GM12878 (cell line): ENCODE data around the gene SUPT7L. TPM values are rescaled to one million over a fixed set of nuclear protein-coding genes. Genes with fewer than 3 reads are reported as not detected.
A peak's percentile ranks its signal among the peaks of the same experiment; 100 is the strongest.

ENCODE experiments used
- BCL11A ChIP-seq: IDR thresholded peaks from 2 replicates; pipeline ENCODE4 v1.6.1; 2011; ENCODE audit warnings: low read depth, low read length
- EP300 ChIP-seq, 2 experiments: fragments of 150-350 bp in 1 of 2; IDR thresholded peaks; 2 replicates each; pipeline ENCODE4 v1.6.1; 2011 to 2012; ENCODE audit warnings: low read depth in 2 of 2, low read length in 2 of 2, borderline replicate concordance in 1 of 2, improper control_type of control experiment in 1 of 2, inconsistent platforms in 1 of 2; ENCODE audit not compliant: control insufficient read depth in 1 of 2
- FOXM1 ChIP-seq: IDR thresholded peaks from 2 replicates; pipeline ENCODE4 v1.6.1; 2012; ENCODE audit warnings: low read depth, mild to moderate bottlenecking, inconsistent platforms, low read length, moderate library complexity
- IKZF2 ChIP-seq, 2 experiments: fragments of 450-650 bp; IDR thresholded peaks; 2 replicates each; pipeline ENCODE4 v1.6.1; 2017; ENCODE audit warnings: mild to moderate bottlenecking in 2 of 2, moderate library complexity in 2 of 2
- IRF3 ChIP-seq: fragments of 450-650 bp; IDR thresholded peaks from 2 replicates; pipeline ENCODE4 v1.6.1; 2014; ENCODE audit warnings: mild to moderate bottlenecking
- IRF5 ChIP-seq: fragments of 450-650 bp; IDR thresholded peaks from 2 replicates; pipeline ENCODE4 v1.6.1; 2017; ENCODE audit warnings: borderline replicate concordance
- KDM1A ChIP-seq: fragments of 200-600 bp; sonication (generic); IDR thresholded peaks from 2 replicates; pipeline ENCODE4 v1.6.1; 2016; ENCODE audit warnings: borderline replicate concordance
- MTA2 ChIP-seq: fragments of 450-650 bp; IDR thresholded peaks from 2 replicates; pipeline ENCODE4 v1.6.1; 2016; ENCODE audit warnings: low read depth, mild to moderate bottlenecking, moderate library complexity
- NFYA ChIP-seq: IDR thresholded peaks from 2 replicates; pipeline ENCODE4 v1.6.1; 2011; ENCODE audit warnings: low read depth, mild to moderate bottlenecking, low read length, improper control_type of control experiment, borderline replicate concordance
- NR2F1 ChIP-seq: fragments of 450-650 bp; conservative IDR thresholded peaks from 2 replicates; pipeline ENCODE4 v1.6.1; 2017; ENCODE audit warnings: mild to moderate bottlenecking
- POLR2A ChIP-seq: IDR thresholded peaks from 2 replicates; pipeline ENCODE4 v1.6.1; 2011; ENCODE audit warnings: low read depth, mild to moderate bottlenecking, low read length
- RBBP5 ChIP-seq: fragments of 200-600 bp; sonication (generic); conservative IDR thresholded peaks from 2 replicates; pipeline ENCODE4 v1.6.1; 2016
- RELB ChIP-seq: fragments of 450-650 bp; IDR thresholded peaks from 2 replicates; pipeline ENCODE4 v1.6.1; 2017; ENCODE audit warnings: low read depth, mild to moderate bottlenecking, moderate library complexity
- SIN3A ChIP-seq: IDR thresholded peaks from 2 replicates; pipeline ENCODE4 v1.6.1; 2012; ENCODE audit warnings: low read depth, low read length, improper control_type of control experiment
- SMARCA5 ChIP-seq: fragments of 450-650 bp; IDR thresholded peaks from 2 replicates; pipeline ENCODE4 v1.6.1; 2017; ENCODE audit warnings: mild to moderate bottlenecking
- STAT3 ChIP-seq: IDR thresholded peaks from 2 replicates; pipeline ENCODE4 v1.6.1; 2011; ENCODE audit warnings: low read depth, low read length, improper control_type of control experiment
- TCF3 ChIP-seq: IDR thresholded peaks from 2 replicates; pipeline ENCODE4 v1.6.1; 2012; ENCODE audit warnings: low read depth, mild to moderate bottlenecking, low read length, borderline replicate concordance; ENCODE audit not compliant: insufficient read depth
- polyA plus RNA-seq, 11 experiments: library from polyadenylated mRNA; depleted of rRNA in 4 of 11; unstranded in 6 of 11; stranded (reverse) in 5 of 11; fragments of >200 nt; fragmentation: Nextera tagmentation in 4 of 11; fragmentation: Illumina TruSeq in 1 of 11; extraction: Ambion mirVana in 4 of 11; extraction: Trizol in 1 of 11; gene quantifications; 1 replicate in 1 of 11; 2 replicates in 10 of 11; pipeline versions ENCODE4 v1.2.1 to v1.2.3, GENCODE V29; 2011 to 2016; ENCODE audit warnings: inconsistent platforms in 2 of 11, missing spikeins in 2 of 11, low read depth in 1 of 11
- total RNA-seq, 4 experiments: library from RNA; depleted of rRNA in 3 of 4; stranded (reverse); fragments of >200 nt in 3 of 4; fragmentation: Illumina TruSeq in 1 of 4; extraction: Trizol in 1 of 4; gene quantifications; 2 replicates each; pipeline versions ENCODE4 v1.2.1 to v1.2.3, GENCODE V29; 2013 to 2021
- TF ChIP-seq, protein P1 (sequence below): fragments of 450-650 bp; IDR thresholded peaks from 2 replicates; pipeline ENCODE4 v1.6.1; 2018; ENCODE audit warnings: borderline replicate concordance, mild to moderate bottlenecking; ENCODE audit not compliant: partially characterized antibody
- TF ChIP-seq, protein P2 (sequence below): IDR thresholded peaks from 2 replicates; pipeline ENCODE4 v1.6.1; 2011; ENCODE audit warnings: borderline replicate concordance, low read depth, mild to moderate bottlenecking, moderate library complexity, low read length; ENCODE audit not compliant: insufficient read depth, poor library complexity, severe bottlenecking
- TF ChIP-seq, protein P3 (sequence below): IDR thresholded peaks from 2 replicates; pipeline ENCODE4 v1.6.1; 2012; ENCODE audit warnings: low read length, inconsistent platforms

The SUPT7L gene
- total and polyA plus RNA-seq, 10 of the 15 experiments (the other 5 are each of a cell fraction or from before 2014, with no cell fraction given), result 10.2 to 43.7 (median 21.3) TPM

DNA sequence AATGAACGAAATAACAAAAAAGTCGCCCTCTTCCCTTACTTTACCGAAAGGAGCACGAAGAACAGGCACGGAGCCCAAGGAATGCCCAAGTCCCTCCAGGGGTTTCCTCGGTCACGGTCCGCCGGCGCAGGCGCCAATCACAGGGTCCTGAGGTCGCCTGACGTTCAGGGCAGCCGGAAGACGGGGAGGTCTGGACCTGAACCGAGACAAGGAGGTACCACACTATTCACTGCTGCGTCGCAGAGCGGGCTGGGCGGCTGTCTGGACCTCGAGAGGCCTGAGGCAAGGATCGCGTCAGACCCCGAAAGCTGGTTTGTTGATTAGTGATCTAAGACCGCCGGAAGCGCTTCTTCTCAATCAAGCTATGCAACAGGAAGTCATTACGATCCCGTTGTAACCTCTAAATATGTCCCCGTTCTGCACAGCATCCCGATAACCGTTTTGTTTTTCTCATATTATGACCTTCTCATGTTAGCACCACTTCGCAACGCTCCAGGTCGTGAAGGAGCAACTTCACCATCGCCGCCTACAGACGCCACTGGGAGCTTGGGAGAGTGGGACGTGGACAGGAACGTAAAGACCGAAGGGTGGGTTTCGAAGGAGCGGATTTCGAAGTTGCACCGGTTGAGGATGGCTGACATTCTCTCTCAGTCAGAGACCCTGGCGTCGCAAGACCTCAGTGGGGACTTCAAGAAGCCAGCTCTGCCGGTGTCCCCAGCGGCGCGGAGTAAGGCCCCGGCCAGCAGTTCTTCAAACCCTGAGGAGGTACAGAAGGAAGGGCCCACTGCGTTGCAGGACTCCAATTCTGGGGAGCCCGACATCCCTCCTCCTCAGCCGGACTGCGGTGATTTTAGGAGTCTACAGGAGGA lies at the start of gene SUPT7L, which contains the start of gene SLC4A1AP (continued):
- TF ChIP-seq EP300 (IDR thresholded peaks at IDR 0.05; ENCODE audit: borderline replicate concordance in 1 of 2, control insufficient read depth in 1 of 2, low read depth in 2 of 2, low read length in 2 of 2), result peak in 1 of 2 experiments; percentile 40; a peak in 1 of 4 replicates
- TF ChIP-seq, protein P1, sequence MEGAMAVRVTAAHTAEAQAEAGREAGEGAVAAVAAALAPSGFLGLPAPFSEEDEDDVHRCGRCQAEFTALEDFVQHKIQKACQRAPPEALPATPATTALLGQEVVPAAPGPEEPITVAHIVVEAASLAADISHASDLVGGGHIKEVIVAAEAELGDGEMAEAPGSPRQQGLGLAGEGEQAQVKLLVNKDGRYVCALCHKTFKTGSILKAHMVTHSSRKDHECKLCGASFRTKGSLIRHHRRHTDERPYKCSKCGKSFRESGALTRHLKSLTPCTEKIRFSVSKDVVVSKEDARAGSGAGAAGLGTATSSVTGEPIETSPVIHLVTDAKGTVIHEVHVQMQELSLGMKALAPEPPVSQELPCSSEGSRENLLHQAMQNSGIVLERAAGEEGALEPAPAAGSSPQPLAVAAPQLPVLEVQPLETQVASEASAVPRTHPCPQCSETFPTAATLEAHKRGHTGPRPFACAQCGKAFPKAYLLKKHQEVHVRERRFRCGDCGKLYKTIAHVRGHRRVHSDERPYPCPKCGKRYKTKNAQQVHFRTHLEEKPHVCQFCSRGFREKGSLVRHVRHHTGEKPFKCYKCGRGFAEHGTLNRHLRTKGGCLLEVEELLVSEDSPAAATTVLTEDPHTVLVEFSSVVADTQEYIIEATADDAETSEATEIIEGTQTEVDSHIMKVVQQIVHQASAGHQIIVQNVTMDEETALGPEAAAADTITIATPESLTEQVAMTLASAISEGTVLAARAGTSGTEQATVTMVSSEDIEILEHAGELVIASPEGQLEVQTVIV, result peak; percentile 49
- TF ChIP-seq, protein P2, sequence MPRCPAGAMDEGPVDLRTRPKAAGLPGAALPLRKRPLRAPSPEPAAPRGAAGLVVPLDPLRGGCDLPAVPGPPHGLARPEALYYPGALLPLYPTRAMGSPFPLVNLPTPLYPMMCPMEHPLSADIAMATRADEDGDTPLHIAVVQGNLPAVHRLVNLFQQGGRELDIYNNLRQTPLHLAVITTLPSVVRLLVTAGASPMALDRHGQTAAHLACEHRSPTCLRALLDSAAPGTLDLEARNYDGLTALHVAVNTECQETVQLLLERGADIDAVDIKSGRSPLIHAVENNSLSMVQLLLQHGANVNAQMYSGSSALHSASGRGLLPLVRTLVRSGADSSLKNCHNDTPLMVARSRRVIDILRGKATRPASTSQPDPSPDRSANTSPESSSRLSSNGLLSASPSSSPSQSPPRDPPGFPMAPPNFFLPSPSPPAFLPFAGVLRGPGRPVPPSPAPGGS, result no peak
- no peak; the same call in 1 of the 2 replicates for TF ChIP-seq SIN3A
- TF ChIP-seq TCF3, result no peak
- TF ChIP-seq STAT3, result no peak
- peak; percentile 32; the same call in 1 of the 2 replicates for TF ChIP-seq IRF5
- peak; percentile 89 for TF ChIP-seq MTA2
- TF ChIP-seq RBBP5, result no peak
- peak; percentile 100 for TF ChIP-seq RELB
- no peak for TF ChIP-seq KDM1A
- TF ChIP-seq POLR2A, result peak; percentile 90
- TF ChIP-seq SMARCA5, result peak; percentile 70
- no peak for TF ChIP-seq NFYA
- 0 out of 2 replicates have a peak, but pooled peaks have one; percentile 12 for TF ChIP-seq FOXM1
- TF ChIP-seq, protein P3, sequence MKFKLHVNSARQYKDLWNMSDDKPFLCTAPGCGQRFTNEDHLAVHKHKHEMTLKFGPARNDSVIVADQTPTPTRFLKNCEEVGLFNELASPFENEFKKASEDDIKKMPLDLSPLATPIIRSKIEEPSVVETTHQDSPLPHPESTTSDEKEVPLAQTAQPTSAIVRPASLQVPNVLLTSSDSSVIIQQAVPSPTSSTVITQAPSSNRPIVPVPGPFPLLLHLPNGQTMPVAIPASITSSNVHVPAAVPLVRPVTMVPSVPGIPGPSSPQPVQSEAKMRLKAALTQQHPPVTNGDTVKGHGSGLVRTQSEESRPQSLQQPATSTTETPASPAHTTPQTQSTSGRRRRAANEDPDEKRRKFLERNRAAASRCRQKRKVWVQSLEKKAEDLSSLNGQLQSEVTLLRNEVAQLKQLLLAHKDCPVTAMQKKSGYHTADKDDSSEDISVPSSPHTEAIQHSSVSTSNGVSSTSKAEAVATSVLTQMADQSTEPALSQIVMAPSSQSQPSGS, result 0 out of 2 replicates have a peak, but pooled peaks have one; percentile 83
- peak; percentile 76 for TF ChIP-seq NR2F1
- TF ChIP-seq BCL11A, result peak; percentile 66
- TF ChIP-seq IKZF2 (IDR thresholded peaks at IDR 0.05), result peak; percentile 74 to 83
- peak; percentile 49; the same call in 1 of the 2 replicates for TF ChIP-seq IRF3
